NCI-H2029 (cell line): ENCODE data around the gene LRCH1.

ENCODE experiments used
- DNase-seq: peaks from one replicate; lab custom pipeline; 2025; lab: John Stamatoyannopoulos, UW

The LRCH1 gene

GRCh38 chr13:46712524-46712923, 159.6 kb downstream of the LRCH1 start:
- no peak for DNase-seq

- DNase-seq = no peak
Observed at GRCh38 chr13:46715363-46715762, 162.4 kb downstream of the LRCH1 start.

DNA sequence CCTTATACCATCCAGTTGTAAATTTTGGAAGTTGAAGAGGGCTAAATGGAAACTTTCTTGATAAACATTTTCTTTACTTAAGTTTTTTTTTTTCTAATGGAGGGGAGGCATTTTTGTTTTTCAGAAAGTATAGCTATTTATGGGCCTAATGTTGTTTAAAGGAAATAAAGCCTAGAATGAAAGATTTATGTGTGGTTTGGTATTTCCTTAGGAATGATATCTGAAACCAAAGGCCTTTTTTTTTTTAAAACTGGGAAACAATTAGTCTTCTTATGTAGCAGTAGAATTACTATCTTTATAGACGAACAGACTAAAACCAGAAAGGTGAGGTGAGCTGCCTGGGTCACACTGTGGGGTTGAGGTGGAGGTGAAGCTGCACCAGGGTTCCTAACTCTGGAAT, 163.9 kb downstream of the LRCH1 start:
- no peak for DNase-seq

GRCh38 chr13:46717275-46717674, 164.3 kb downstream of the LRCH1 start:
- DNase-seq = no peak

- DNase-seq = no peak
Observed at GRCh38 chr13:46717856-46718255, 164.9 kb downstream of the LRCH1 start.

DNA sequence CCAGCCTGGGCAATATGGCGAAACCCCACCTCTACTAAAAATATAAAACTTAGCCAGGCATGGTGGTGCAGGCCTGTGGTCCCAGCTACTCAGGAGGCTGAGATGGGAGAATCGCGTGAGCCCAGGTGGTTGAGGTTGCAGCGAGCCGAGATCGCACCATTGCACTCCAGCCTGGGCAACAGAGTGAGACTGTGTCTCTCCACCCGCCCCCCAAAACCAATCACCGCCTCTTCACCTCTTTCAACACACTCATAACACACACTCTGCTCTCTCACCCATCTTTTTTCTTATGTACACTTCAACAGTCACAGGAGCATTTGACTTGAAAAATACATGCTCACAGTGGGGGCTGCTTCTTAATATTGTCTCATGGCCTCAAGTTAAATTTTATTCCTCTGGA, 167.2 kb downstream of the LRCH1 start:
- no peak for DNase-seq

DNA sequence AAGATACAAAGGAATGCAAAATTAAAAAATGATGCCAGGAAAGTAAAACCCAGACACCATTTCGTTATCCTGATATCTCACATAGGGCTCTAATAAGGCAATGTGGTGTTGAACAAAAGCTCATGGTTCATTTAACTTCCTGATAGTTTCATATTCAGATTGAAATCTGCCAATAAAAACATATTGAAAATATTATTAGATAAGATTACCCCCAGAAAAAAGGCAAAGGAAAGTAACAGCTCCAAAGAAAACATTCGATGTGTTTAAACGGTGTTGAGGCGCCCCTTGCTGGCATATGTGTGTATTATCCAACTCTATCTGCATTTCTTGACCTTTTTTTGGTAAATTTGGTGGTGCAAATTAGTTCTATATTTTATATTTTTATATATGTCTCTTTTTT, 168.1 kb downstream of the LRCH1 start:
- DNase-seq = no peak

- DNase-seq = no peak
Observed at GRCh38 chr13:46726347-46726746, 173.4 kb downstream of the LRCH1 start.

DNA sequence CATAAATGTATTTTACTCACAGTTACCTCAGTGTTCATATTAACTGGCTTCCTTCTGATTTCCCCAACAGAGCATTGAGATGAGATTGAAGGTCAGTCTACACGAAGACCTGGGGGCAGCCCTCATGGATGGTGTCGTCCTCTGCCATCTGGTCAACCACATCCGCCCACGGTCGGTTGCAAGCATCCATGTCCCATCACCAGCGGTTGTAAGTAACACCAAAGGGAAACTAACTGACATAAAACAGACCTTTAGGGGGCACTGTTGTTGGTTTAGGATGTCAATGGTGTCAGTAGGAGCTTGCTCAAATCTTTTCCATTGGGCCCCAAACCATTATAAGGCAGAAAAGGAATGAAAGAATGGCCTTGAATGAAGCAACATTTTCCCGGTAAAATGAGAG, 175.8 kb downstream of the LRCH1 start:
- no peak for DNase-seq

GRCh38 chr13:46731535-46731934, 178.6 kb downstream of the LRCH1 start:
- no peak for DNase-seq

GRCh38 chr13:46735425-46735824, 182.5 kb downstream of the LRCH1 start:
- DNase-seq = no peak

GRCh38 chr13:46736541-46737310, 183.8 kb downstream of the LRCH1 start:
- DNase-seq = no peak

DNA sequence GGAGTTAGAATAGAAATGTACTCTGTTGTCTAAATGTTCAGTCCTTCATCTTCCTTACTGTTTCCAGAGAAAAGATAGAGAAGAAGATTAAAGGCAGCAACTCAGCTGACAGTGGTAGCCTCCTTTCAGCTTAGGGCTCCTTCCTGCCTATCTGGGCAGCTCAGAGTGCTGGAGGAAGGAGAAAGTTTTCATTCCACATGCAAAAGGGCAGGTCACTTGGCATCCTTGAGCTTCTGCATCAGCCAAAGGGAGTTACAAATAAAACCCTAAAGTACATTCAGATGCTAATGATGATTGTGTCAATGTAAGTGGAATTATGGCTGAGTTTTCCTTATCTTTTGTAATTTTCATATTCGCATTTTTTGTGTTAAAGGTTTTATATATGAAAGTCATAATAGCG, 185.1 kb downstream of the LRCH1 start:
- DNase-seq = no peak

- no peak for DNase-seq
Observed at GRCh38 chr13:46738766-46739165, 185.8 kb downstream of the LRCH1 start.

- no peak for DNase-seq
Observed at GRCh38 chr13:46739447-46740098, 186.6 kb downstream of the LRCH1 start.

GRCh38 chr13:46743191-46743590, 190.2 kb downstream of the LRCH1 start:
- DNase-seq = no peak

- DNase-seq = no peak
Observed at GRCh38 chr13:46745062-46745461, 192.1 kb downstream of the LRCH1 start.

- no peak for DNase-seq
Observed at GRCh38 chr13:46745706-46746105, 192.7 kb downstream of the LRCH1 start.

DNA sequence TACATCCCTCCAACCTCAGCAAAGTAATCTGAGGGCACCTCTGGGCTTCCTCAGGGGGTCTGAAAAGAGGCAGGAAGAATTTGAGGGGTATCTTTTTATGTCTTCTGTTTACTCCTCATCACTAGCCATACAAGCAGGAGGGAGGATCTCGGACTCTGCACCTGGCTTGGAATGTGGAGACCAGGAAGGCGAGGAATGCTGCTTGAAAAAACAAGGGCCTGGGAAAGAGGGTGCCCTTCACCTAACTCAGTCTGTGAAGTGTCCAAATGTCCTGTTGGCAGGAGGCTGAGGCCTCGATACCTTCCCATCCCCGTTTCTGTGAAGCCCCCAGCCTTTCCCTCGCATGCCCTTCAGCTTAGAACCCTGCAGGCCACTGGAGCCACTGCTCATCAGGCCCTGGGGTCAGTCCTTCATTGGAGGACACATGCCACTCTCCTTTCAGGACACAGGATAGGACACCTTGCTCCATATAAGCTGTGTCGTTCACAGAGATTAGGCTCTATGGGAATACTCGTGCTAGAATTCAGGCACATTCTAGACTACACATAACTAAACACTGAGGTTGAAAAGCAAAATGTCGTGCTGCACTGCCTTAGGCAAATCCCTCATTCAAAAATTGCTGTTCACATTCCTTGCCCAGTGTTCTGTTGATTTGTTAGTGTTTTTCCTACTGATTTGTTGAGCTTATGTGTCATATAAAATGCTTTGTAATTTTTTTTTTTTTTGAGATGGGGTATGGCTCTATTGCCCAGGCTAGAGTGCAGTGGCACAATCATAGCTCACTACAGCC, 194.3 kb downstream of the LRCH1 start:
- no peak for DNase-seq

GRCh38 chr13:46748300-46748699, 195.3 kb downstream of the LRCH1 start:
- DNase-seq = no peak

- no peak for DNase-seq
Observed at GRCh38 chr13:46749951-46750350, 197.0 kb downstream of the LRCH1 start.

DNA sequence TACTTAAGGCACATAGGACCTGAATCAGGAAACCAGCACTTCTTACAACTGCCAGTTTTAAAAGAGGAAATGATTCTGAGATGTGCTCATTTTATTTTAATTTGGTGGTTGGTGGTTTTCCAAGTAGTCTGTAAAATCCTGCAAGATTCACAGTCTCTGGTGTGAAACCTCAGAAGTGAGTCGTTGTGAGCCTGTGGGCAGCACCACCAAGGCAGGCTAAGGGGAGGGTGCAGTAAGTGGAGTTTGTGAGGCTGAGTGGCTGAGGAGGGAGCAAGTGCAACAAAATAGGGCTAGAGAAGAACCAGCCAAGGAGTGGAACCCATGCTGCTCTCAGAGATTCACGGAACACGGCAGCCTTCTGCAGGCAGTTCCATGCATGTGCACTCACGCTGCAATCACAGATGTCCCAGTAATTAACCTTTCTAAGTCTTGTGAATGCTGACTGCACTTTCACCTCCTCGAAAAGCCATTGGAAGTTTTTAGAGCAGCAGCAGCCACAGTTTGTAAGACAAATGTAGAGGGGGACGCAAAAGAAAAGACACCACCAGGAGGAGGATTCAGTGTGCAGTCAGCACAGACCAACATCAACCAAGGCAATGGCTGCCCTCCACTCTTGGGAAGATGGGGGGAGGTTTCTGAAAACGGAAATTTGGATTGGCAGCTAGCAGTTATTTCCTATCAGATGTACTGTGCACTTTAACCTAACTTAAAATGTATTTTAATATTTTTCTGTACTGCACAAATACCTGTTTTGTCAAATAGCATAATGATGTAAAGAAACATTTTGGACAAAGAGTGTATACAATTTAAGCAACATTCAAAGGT, 199.1 kb downstream of the LRCH1 start:
- DNase-seq = no peak
